AG08396 (cell line): ENCODE results near the gene TBC1D9B.
"Not testable (repeated sequence)": the region's sequence is repeated elsewhere in the genome, so short reads cannot be mapped to it uniquely, and the experiment has no call there.

ENCODE experiments used
- DNase-seq: peaks from one replicate; pipeline ENCODE4 v3.0.0; 2012; ENCODE audit warnings: low spot score, mixed read lengths

The TBC1D9B gene

GRCh38 chr5:179837076-179838011 is 70.4 kb downstream of the TBC1D9B start:
- DNase-seq = no peak

GRCh38 chr5:179836225-179837019 is 71.3 kb downstream of the TBC1D9B start:
- no peak for DNase-seq

GRCh38 chr5:179834871-179835270 is 72.8 kb downstream of the TBC1D9B start:
- DNase-seq = not testable (repeated sequence)

DNA sequence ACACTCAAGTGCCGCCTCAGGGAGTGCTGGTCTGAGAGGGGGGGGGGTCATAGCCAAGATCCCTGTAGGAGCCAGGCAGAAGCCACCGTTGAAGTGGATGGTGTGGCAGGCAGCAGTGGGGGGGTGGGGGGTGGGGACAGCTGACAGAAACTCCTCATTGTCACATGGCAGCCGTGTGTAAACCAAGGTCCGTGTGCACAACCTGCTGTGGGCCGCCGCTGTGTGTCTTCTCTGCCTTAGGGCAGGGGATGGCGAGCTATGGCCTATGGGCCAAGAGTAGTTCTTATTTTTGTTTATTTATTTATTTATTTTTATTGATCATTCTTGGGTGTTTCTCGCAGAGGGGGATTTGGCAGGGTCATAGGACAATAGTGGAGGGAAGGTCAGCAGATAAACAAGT is 73.6 kb downstream of the TBC1D9B start:
- DNase-seq = no peak

DNA sequence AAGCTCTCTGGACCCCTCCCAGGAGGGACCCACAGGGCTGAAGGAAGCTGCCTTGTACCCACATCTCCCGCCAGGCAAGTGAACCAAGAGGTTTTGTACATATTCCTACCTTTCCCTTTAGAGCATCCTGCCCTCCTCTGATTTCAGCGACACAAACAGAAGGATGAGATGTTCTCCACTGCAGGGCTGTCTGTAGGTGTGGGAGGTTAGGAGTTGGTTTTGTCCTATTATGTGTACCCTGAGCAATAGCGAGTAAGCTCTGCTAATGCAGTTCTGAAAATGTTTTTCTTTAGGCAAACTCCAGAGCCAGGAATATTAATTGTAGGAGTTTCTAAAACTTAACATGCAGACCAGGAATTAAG is 74.0 kb downstream of the TBC1D9B start:
- DNase-seq = no peak

DNA sequence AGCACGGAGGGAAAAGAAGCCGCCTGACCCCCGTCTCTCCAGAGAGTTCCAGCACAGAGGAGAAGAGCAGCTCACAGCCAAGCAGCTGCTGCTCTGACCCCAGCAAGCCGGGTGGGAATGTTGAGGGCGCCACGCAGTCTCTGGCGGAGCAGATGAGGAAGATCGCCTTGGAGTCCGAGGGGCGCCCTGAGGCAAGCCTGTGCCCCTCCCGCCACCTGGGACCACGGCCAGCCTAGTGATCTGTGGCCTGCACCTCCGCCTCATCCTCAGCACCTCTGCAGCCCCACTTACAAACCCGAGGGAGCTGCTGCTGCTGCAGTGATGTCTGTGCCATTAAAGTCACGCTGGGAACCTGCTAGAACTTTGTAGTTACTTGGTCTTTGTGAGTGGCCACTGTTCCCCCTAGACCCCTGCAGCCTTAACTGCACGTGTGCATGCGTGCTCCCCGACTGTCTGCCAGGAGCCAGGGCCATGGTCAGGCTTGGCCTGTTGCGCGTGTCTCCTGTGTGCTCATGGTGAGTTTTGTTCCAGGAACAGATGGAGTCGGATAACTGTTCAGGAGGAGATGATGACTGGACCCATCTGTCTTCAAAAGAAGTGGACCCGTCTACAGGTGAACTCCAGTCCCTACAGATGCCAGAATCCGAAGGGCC is 74.5 kb downstream of the TBC1D9B start:
- DNase-seq = no peak

- DNase-seq = no peak
Measured at GRCh38 chr5:179832039-179832745, 75.5 kb downstream of the TBC1D9B start.

- DNase-seq = no peak
Measured at GRCh38 chr5:179830818-179831468, 76.8 kb downstream of the TBC1D9B start.

DNA sequence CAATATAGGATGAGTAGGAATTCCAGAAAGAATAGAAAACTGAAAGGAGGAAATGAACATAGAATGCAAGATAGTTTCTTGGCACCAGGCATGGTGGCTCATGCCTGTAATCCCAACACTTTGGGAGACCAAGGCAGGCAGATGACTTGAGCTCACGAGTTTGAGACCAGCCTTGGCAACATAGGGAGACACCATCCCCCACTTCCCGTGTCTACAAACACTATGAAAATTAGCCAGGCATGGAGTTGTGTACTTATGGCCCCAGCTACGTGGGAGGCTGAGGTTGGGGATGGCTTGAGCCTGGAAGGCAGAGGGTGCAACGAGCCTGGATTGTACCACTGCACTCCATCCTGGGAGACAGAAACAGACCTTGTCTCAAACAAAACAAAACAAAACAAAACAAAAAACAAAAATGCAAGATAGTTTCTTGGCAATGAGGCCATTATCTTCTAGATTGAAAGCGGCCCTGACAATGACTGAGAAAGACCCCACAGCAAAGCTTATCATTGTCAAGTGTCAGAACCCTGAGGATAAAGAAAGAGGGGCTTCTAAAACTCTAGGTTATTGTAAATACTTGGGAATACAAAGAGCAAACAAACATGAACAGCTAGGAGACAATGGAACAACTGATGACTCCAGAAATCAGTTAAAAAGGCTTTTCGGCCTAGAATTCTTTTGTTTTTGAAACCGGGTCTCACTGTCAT is 77.8 kb downstream of the TBC1D9B start:
- DNase-seq = no peak

DNA sequence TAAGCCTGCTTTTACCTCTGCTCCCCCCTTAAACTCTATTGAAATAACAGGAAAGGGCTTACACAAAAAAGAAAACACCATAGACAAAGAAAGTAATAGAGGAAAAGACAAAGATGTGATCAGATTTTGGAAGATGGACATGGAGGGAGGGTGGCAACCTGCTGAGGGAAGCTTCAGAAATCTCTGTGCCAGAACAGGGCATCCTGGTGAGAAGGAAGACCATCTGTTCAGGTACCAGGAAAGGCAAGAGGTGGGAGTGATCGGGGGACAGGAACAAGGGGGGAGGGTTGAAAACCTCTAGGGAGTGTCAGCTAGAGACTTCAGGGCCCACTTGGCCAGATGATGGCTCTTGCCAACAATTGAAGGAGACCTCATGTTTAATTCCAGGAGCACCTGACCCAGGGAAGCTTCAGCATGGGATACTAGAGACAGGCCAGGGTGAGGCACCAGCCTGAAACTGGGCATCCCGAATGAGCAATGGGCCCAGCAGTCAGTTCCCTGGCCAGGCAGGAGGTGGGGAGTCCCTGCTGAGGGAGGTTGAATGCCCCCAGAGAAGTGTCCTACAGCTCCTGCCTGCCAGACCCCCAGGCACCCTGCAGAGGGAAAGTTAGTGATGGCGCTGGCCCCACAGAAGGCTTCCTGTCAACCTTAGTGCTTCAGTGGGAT is 78.8 kb downstream of the TBC1D9B start:
- no peak for DNase-seq

GRCh38 chr5:179827680-179828079 is 80.0 kb downstream of the TBC1D9B start:
- peak; percentile 63 for DNase-seq

- no peak for DNase-seq
Measured at GRCh38 chr5:179825655-179826182, 82.0 kb downstream of the TBC1D9B start.

- DNase-seq = no peak
Measured at GRCh38 chr5:179824745-179825112, 83.0 kb downstream of the TBC1D9B start.

DNA sequence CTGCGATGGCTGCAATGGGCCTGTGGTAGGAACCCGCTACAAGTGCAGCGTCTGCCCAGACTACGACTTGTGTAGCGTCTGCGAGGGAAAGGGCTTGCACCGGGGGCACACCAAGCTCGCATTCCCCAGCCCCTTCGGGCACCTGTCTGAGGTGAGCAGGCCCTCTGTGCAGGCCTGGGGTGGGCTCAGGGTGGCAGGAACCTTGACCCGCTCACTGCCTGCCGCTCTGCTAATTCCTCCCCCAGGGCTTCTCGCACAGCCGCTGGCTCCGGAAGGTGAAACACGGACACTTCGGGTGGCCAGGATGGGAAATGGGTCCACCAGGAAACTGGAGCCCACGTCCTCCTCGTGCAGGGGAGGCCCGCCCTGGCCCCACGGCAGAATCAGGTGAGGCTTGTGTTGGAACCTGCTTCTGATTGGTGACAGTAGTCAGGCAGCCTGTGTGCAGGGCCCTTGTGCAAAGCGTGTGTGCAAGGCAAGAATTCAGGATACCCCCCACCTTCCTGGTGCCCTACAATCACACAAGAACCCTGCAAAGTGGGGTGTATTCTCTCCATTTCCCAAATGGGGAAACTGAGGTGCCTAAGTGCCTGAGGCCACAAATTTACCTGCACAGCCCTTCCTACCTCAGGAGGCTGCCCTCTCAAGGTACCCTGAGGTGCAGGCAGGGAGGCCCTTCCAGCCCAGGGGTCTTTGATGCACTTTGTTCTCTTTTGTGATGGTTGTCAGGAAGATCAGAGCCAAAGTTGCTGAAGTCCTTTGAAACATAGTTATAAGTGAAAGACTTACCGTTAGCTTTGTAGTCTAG is 83.6 kb downstream of the TBC1D9B start:
- DNase-seq = no peak

DNA sequence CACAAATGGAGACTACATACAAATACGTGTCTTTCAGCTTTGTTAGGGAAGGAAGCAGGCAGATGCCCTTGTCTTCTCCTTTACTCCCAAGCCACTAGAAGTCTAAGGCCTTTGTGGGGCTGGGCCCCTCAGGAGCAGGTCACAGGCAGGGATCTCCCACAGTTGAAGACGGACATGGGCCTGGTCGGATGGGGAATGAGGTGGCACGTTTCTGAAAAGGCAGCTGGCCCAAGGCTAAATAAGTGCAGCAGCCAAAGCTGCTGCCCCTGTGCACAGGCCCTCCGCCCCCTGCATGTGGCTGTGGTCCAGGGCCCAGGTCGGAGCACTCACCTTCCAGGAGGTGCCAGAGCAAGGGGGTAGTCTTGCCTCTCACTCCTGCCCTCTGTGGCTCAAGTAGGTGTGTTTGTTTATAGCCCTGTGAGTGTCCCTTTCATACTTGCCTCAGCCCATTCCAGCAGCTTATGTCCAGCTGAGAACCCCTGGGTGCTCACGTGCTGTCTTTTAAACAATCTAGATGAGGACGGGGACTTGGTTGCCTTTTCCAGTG is 85.2 kb downstream of the TBC1D9B start:
- DNase-seq = no peak

- DNase-seq = no peak
Measured at GRCh38 chr5:179822059-179822432, 85.7 kb downstream of the TBC1D9B start.

GRCh38 chr5:179821298-179822058 is 86.2 kb downstream of the TBC1D9B start:
- peak; percentile 97 for DNase-seq
